ENCODE data around the gene ZHX3. TPM values are rescaled to one million over a fixed set of nuclear protein-coding genes. Genes with fewer than 3 reads are reported as not detected.

The ZHX3 gene
- total and polyA plus RNA-seq, 2 donors (not counting 1 experiment from before 2014, with no cell fraction given) = 27.7 to 28.0 TPM

GRCh38 chr20:41306061-41306727 is 11.3 kb downstream of the ZHX3 start:
- TF ChIP-seq CTCF (conservative IDR thresholded peaks at IDR 0.05 in 1 of 2, IDR thresholded peaks at IDR 0.05 in 1 of 2; ENCODE audit: low read depth in 1 of 2, low read length in 2 of 2) (no peak), EZH2 (IDR thresholded peaks at IDR 0.05; ENCODE audit: low read length, missing control alignments) (no peak)
- H4K20me1 ChIP-seq (ENCODE audit: control insufficient read depth, extremely low read depth, insufficient read depth, low read length) = no peaks in the 10 kb centered on the region
- no peak for DNase-seq (ENCODE audit: low read depth in 2 of 2)
- H3K79me2 ChIP-seq (ENCODE audit: control insufficient read depth, insufficient read depth, low read length) = peaks cover 80% of the 10 kb centered on the region
- H3K27ac ChIP-seq (ENCODE audit: insufficient read depth, low read length) = no peak overlapping the region
- no peaks in the 10 kb centered on the region for H3K9me3 ChIP-seq (ENCODE audit: control insufficient read depth, insufficient read depth, low read depth, low read length)
- H3K4me1 ChIP-seq (ENCODE audit: control insufficient read depth, extremely low read depth, insufficient read depth, low read length) = peaks cover 22% of the 10 kb centered on the region
- no peak overlapping the region for H2AFZ ChIP-seq (ENCODE audit: low read length)
- no peaks in the 10 kb centered on the region for H3K27me3 ChIP-seq (ENCODE audit: control insufficient read depth, insufficient read depth, low read length)
- no peak overlapping the region for H3K4me3 ChIP-seq (replicated peaks in 1 of 4; ENCODE audit: control extremely low read depth in 1 of 4, insufficient read depth in 1 of 4, low read depth in 3 of 4, low read length in 4 of 4)
- H3K36me3 ChIP-seq (ENCODE audit: control insufficient read depth, insufficient read depth, low read length) = peaks cover 2% of the 10 kb centered on the region
- H3K4me2 ChIP-seq (ENCODE audit: extremely low read depth, insufficient read depth, low read length) = no peak overlapping the region
- no peak overlapping the region for H3K9ac ChIP-seq (ENCODE audit: insufficient read depth, low read length)

GRCh38 chr20:41304424-41305079 is 13.0 kb downstream of the ZHX3 start:
- H3K9ac ChIP-seq (ENCODE audit: insufficient read depth, low read length) = no peak overlapping the region
- no peaks in the 10 kb centered on the region for H4K20me1 ChIP-seq (ENCODE audit: control insufficient read depth, extremely low read depth, insufficient read depth, low read length)
- no peak for DNase-seq (ENCODE audit: low read depth in 2 of 2)
- peaks cover 16% of the 10 kb centered on the region for H3K4me1 ChIP-seq (ENCODE audit: control insufficient read depth, extremely low read depth, insufficient read depth, low read length)
- peaks cover 86% of the 10 kb centered on the region for H3K79me2 ChIP-seq (ENCODE audit: control insufficient read depth, insufficient read depth, low read length)
- no peaks in the 10 kb centered on the region for H3K27me3 ChIP-seq (ENCODE audit: control insufficient read depth, insufficient read depth, low read length)
- H2AFZ ChIP-seq (ENCODE audit: low read length) = no peak overlapping the region
- H3K9me3 ChIP-seq (ENCODE audit: control insufficient read depth, insufficient read depth, low read depth, low read length) = no peaks in the 10 kb centered on the region
- no peak overlapping the region for H3K4me3 ChIP-seq (replicated peaks in 1 of 4; ENCODE audit: control extremely low read depth in 1 of 4, insufficient read depth in 1 of 4, low read depth in 3 of 4, low read length in 4 of 4)
- no peak overlapping the region for H3K4me2 ChIP-seq (ENCODE audit: extremely low read depth, insufficient read depth, low read length)
- TF ChIP-seq EZH2 (IDR thresholded peaks at IDR 0.05; ENCODE audit: low read length, missing control alignments) (no peak), CTCF (conservative IDR thresholded peaks at IDR 0.05 in 1 of 2, IDR thresholded peaks at IDR 0.05 in 1 of 2; ENCODE audit: low read depth in 1 of 2, low read length in 2 of 2) (no peak)
- no peak overlapping the region for H3K27ac ChIP-seq (ENCODE audit: insufficient read depth, low read length)
- peaks cover 2% of the 10 kb centered on the region for H3K36me3 ChIP-seq (ENCODE audit: control insufficient read depth, insufficient read depth, low read length)

- TF ChIP-seq CTCF (conservative IDR thresholded peaks at IDR 0.05 in 1 of 2, IDR thresholded peaks at IDR 0.05 in 1 of 2; ENCODE audit: low read depth in 1 of 2, low read length in 2 of 2) (no peak), EZH2 (IDR thresholded peaks at IDR 0.05; ENCODE audit: low read length, missing control alignments) (no peak)
- Histone ChIP-seq H3K36me3 (ENCODE audit: control insufficient read depth, insufficient read depth, low read length) (peaks cover 2% of the 10 kb centered on the region), H3K4me2 (ENCODE audit: extremely low read depth, insufficient read depth, low read length) (no peak overlapping the region), H3K9me3 (ENCODE audit: control insufficient read depth, insufficient read depth, low read depth, low read length) (no peaks in the 10 kb centered on the region), H3K27ac (ENCODE audit: insufficient read depth, low read length) (no peak overlapping the region), H3K9ac (ENCODE audit: insufficient read depth, low read length) (no peak overlapping the region), H2AFZ (ENCODE audit: low read length) (no peak overlapping the region), H4K20me1 (ENCODE audit: control insufficient read depth, extremely low read depth, insufficient read depth, low read length) (no peaks in the 10 kb centered on the region), H3K4me1 (ENCODE audit: control insufficient read depth, extremely low read depth, insufficient read depth, low read length) (peaks cover 11% of the 10 kb centered on the region), H3K79me2 (ENCODE audit: control insufficient read depth, insufficient read depth, low read length) (peaks cover 80% of the 10 kb centered on the region), H3K4me3 (replicated peaks in 1 of 4; ENCODE audit: control extremely low read depth in 1 of 4, insufficient read depth in 1 of 4, low read depth in 3 of 4, low read length in 4 of 4) (no peak overlapping the region), H3K27me3 (ENCODE audit: control insufficient read depth, insufficient read depth, low read length) (no peaks in the 10 kb centered on the region)
- no peak for DNase-seq (ENCODE audit: low read depth in 2 of 2)
Observed at GRCh38 chr20:41304002-41304401, 13.5 kb downstream of the ZHX3 start.
